ENCODE measurements around the gene GZMA. TPM values are rescaled to one million over a fixed set of nuclear protein-coding genes. Genes with fewer than 3 reads are reported as not detected.
A peak's percentile ranks its signal among the peaks of the same experiment; 100 is the strongest.

Gene GZMA
- total and polyA plus RNA-seq, 2 donors (not counting 1 experiment from before 2014, with no cell fraction given), result not detected

DNA sequence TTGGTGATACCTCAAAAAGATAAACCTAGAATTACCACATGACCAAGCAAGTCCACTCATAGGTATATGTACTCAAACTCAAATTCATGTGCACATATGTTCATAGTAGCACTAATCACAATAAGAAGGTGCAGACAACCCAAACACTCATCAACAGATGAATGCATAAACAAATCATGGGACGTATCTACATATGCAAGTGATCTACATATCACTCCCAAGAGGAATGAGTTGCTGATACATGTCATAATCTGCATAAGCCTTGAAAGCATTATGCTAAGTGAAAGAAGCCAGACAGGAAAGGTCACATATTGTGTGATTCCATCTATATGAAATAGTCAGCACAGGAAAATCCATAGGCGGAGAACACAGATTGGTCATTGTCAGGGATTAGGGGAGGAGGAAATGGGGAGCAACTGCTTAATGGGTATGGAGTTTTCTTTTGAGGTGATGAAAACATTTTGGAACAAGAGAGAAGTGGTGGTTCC is 46.9 kb downstream of the GZMA start:
- H2AFZ ChIP-seq (ENCODE audit: low read length), result no peak overlapping the region
- TF ChIP-seq, protein P1, sequence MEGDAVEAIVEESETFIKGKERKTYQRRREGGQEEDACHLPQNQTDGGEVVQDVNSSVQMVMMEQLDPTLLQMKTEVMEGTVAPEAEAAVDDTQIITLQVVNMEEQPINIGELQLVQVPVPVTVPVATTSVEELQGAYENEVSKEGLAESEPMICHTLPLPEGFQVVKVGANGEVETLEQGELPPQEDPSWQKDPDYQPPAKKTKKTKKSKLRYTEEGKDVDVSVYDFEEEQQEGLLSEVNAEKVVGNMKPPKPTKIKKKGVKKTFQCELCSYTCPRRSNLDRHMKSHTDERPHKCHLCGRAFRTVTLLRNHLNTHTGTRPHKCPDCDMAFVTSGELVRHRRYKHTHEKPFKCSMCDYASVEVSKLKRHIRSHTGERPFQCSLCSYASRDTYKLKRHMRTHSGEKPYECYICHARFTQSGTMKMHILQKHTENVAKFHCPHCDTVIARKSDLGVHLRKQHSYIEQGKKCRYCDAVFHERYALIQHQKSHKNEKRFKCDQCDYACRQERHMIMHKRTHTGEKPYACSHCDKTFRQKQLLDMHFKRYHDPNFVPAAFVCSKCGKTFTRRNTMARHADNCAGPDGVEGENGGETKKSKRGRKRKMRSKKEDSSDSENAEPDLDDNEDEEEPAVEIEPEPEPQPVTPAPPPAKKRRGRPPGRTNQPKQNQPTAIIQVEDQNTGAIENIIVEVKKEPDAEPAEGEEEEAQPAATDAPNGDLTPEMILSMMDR (conservative IDR thresholded peaks at IDR 0.05 in 1 of 2, IDR thresholded peaks at IDR 0.05 in 1 of 2; ENCODE audit: low read depth in 1 of 2, low read length in 2 of 2), result no peak
- no peak for TF ChIP-seq EZH2 (IDR thresholded peaks at IDR 0.05; ENCODE audit: low read length, missing control alignments)
- no peak overlapping the region for H3K9ac ChIP-seq (ENCODE audit: insufficient read depth, low read length)
- H3K27me3 ChIP-seq (ENCODE audit: control insufficient read depth, insufficient read depth, low read length), result no peaks in the 10 kb centered on the region
- no peak for DNase-seq (ENCODE audit: low read depth in 2 of 2)
- peaks cover 8% of the 10 kb centered on the region for H3K4me1 ChIP-seq (ENCODE audit: control insufficient read depth, extremely low read depth, insufficient read depth, low read length)
- no peaks in the 10 kb centered on the region for H4K20me1 ChIP-seq (ENCODE audit: control insufficient read depth, extremely low read depth, insufficient read depth, low read length)
- no peaks in the 10 kb centered on the region for H3K9me3 ChIP-seq (ENCODE audit: control insufficient read depth, insufficient read depth, low read depth, low read length)
- H3K79me2 ChIP-seq (ENCODE audit: control insufficient read depth, insufficient read depth, low read length), result no peaks in the 10 kb centered on the region
- H3K27ac ChIP-seq (ENCODE audit: insufficient read depth, low read length), result no peak overlapping the region
- no peak overlapping the region for H3K4me2 ChIP-seq (ENCODE audit: extremely low read depth, insufficient read depth, low read length)
- H3K36me3 ChIP-seq (ENCODE audit: control insufficient read depth, insufficient read depth, low read length), result no peaks in the 10 kb centered on the region
- no peak overlapping the region for H3K4me3 ChIP-seq (replicated peaks in 1 of 4; ENCODE audit: control extremely low read depth in 1 of 4, insufficient read depth in 1 of 4, low read depth in 3 of 4, low read length in 4 of 4)

DNA sequence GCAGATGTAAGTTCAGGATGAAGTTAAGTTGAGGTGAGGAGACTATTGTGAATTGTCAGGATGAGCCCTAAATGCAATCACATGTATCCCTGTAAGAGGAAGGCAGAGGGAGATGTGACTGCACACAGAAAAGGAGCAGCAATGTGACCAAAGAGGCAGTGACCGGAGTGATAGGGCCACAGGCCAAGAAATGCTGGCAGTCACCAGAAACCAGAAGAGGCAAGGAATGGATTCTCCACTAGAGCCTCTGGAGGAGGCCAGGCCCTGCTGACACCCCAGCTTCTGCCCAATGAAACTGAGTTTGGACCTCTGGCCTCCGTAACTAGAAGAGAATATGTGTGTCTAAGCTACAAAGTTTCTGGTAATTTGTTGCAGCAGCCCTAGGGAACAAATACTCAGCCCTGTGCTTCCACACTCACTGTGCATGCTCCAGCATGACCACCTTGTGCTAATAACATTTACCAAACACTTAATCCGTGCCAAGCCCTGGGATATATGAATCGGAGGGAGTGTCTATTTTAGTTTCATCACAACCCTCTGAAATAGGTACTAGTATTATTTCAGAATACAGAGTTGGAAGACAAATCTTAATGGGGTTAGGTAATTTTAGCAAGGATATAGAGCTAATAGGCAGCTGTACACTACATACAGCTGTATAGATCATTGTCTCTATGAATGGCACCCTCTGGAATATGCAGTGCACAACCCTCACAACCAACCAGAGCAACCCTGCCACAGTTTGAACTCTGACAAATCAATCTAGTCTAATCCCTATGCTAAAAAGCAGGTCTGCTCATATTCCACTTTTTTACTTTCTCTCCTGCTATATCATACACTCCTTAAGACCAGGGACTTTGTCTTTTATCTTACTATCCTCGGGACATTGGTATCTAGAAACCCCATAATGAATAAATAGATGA is 49.7 kb downstream of the GZMA start:
- H3K27ac ChIP-seq (ENCODE audit: insufficient read depth, low read length), result no peak overlapping the region
- no peaks in the 10 kb centered on the region for H4K20me1 ChIP-seq (ENCODE audit: control insufficient read depth, extremely low read depth, insufficient read depth, low read length)
- no peak overlapping the region for H3K4me3 ChIP-seq (replicated peaks in 1 of 4; ENCODE audit: control extremely low read depth in 1 of 4, insufficient read depth in 1 of 4, low read depth in 3 of 4, low read length in 4 of 4)
- no peak for TF ChIP-seq EZH2 (IDR thresholded peaks at IDR 0.05; ENCODE audit: low read length, missing control alignments)
- TF ChIP-seq, protein P1 (conservative IDR thresholded peaks at IDR 0.05 in 1 of 2, IDR thresholded peaks at IDR 0.05 in 1 of 2; ENCODE audit: low read depth in 1 of 2, low read length in 2 of 2), result no peak
- no peaks in the 10 kb centered on the region for H3K36me3 ChIP-seq (ENCODE audit: control insufficient read depth, insufficient read depth, low read length)
- peak; percentile 73 to 90 for DNase-seq (ENCODE audit: low read depth in 2 of 2)
- no peaks in the 10 kb centered on the region for H3K27me3 ChIP-seq (ENCODE audit: control insufficient read depth, insufficient read depth, low read length)
- no peak overlapping the region for H2AFZ ChIP-seq (ENCODE audit: low read length)
- no peaks in the 10 kb centered on the region for H3K79me2 ChIP-seq (ENCODE audit: control insufficient read depth, insufficient read depth, low read length)
- peak overlapping the region; percentile 48 for H3K4me2 ChIP-seq (ENCODE audit: extremely low read depth, insufficient read depth, low read length)
- no peak overlapping the region for H3K9ac ChIP-seq (ENCODE audit: insufficient read depth, low read length)
- no peaks in the 10 kb centered on the region for H3K9me3 ChIP-seq (ENCODE audit: control insufficient read depth, insufficient read depth, low read depth, low read length)
- peaks cover 12% of the 10 kb centered on the region for H3K4me1 ChIP-seq (ENCODE audit: control insufficient read depth, extremely low read depth, insufficient read depth, low read length)

DNA sequence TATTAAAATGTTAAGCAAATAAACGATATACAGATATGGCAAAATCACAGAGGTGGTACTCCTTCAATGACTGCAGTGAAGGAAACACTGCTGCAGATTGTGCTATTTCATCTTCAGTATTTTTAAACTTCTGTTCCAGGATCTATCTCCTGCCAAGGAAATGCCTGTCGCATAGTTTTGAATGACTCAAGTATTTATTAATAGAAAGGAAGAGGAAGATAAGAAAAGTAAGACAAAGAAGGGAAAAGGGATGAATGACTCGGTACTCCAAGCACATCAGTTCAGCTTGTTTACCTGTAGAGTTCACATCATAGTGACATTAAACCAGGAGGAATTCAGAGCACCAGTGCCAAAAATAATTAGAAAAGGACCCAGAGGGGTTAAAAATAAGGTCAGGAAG is 52.4 kb downstream of the GZMA start:
- TF ChIP-seq, protein P1 (conservative IDR thresholded peaks at IDR 0.05 in 1 of 2, IDR thresholded peaks at IDR 0.05 in 1 of 2; ENCODE audit: low read depth in 1 of 2, low read length in 2 of 2), result no peak
- TF ChIP-seq EZH2 (IDR thresholded peaks at IDR 0.05; ENCODE audit: low read length, missing control alignments), result no peak
- H3K9me3 ChIP-seq (ENCODE audit: control insufficient read depth, insufficient read depth, low read depth, low read length), result no peaks in the 10 kb centered on the region
- no peaks in the 10 kb centered on the region for H4K20me1 ChIP-seq (ENCODE audit: control insufficient read depth, extremely low read depth, insufficient read depth, low read length)
- no peak overlapping the region for H3K4me3 ChIP-seq (replicated peaks in 1 of 4; ENCODE audit: control extremely low read depth in 1 of 4, insufficient read depth in 1 of 4, low read depth in 3 of 4, low read length in 4 of 4)
- peaks cover 15% of the 10 kb centered on the region for H3K4me1 ChIP-seq (ENCODE audit: control insufficient read depth, extremely low read depth, insufficient read depth, low read length)
- H3K9ac ChIP-seq (ENCODE audit: insufficient read depth, low read length), result no peak overlapping the region
- no peaks in the 10 kb centered on the region for H3K36me3 ChIP-seq (ENCODE audit: control insufficient read depth, insufficient read depth, low read length)
- peak; percentile 62 to 85 for DNase-seq (ENCODE audit: low read depth in 2 of 2)
- no peaks in the 10 kb centered on the region for H3K27me3 ChIP-seq (ENCODE audit: control insufficient read depth, insufficient read depth, low read length)
- H3K79me2 ChIP-seq (ENCODE audit: control insufficient read depth, insufficient read depth, low read length), result no peaks in the 10 kb centered on the region
- H2AFZ ChIP-seq (ENCODE audit: low read length), result no peak overlapping the region
- no peak overlapping the region for H3K27ac ChIP-seq (ENCODE audit: insufficient read depth, low read length)
- H3K4me2 ChIP-seq (ENCODE audit: extremely low read depth, insufficient read depth, low read length), result peak overlapping the region; percentile 52

Measured in fibroblast of lung (primary cell).